ENCODE data around the gene LEFTY1. TPM values are rescaled to one million over a fixed set of nuclear protein-coding genes. Genes with fewer than 3 reads are reported as not detected.
A peak's percentile ranks its signal among the peaks of the same experiment; 100 is the strongest.

The LEFTY1 gene
- total and polyA plus RNA-seq, 2 donors (not counting 3 experiments of a cell fraction or from before 2014, with no cell fraction given), result not detected

- H3K9me3 ChIP-seq (replicated peaks; ENCODE audit: control insufficient read depth, insufficient read depth, low read length), result no peaks in the 10 kb centered on the region
- H3K79me2 ChIP-seq (ENCODE audit: control insufficient read depth, insufficient read depth, low read length), result no peaks in the 10 kb centered on the region
- no peaks in the 10 kb centered on the region for H3K27me3 ChIP-seq (ENCODE audit: control insufficient read depth in 2 of 2, insufficient read depth in 2 of 2, low read length in 2 of 2)
- TF ChIP-seq POLR2AphosphoS5 (IDR thresholded peaks at IDR 0.05; ENCODE audit: insufficient read depth, low read depth, low read length) (no peak), JUN (IDR thresholded peaks at IDR 0.05; ENCODE audit: borderline replicate concordance, insufficient read depth, insufficient read length, low read depth) (peak; percentile 2), FOS (IDR thresholded peaks at IDR 0.05; ENCODE audit: borderline replicate concordance, insufficient read depth, low read length) (peak; percentile 60)
- H3K9ac ChIP-seq (replicated peaks; ENCODE audit: extremely low read depth, insufficient read depth, low read length), result no peak overlapping the region
- intact Hi-C loops (cut with micrococcal nuclease) (no loop called here), dilution Hi-C loops (cut with MboI; ENCODE audit: extremely low pct_ligation_motif_present, low sequenced_read_pairs) (no loop called here)
- H2AFZ ChIP-seq (ENCODE audit: low read depth, low read length), result no peak overlapping the region
- BruUV-seq (replicated peaks), result no TSS peak
- no peak overlapping the region for H3K4me3 ChIP-seq (replicated peaks in 1 of 3; ENCODE audit: insufficient read depth in 1 of 3, low read depth in 1 of 3, low read length in 3 of 3)
- POLR2A ChIA-PET, result no interaction called here
- H3K9me1 ChIP-seq (replicated peaks; ENCODE audit: control insufficient read depth, extremely low read depth, insufficient read depth, low read length), result no peaks in the 10 kb centered on the region
- no peaks in the 10 kb centered on the region for H4K20me1 ChIP-seq (replicated peaks; ENCODE audit: control insufficient read depth, extremely low read depth, insufficient read depth, low read length)
- CTCF ChIA-PET, result interaction anchor here (1.4 to 2.0 kb wide), 2 partner anchors 10 to 13 kb away, joined by 3 to 5 read pairs; no protein-coding TSS in a partner anchor
- DNase-seq (ENCODE audit: low read depth, low spot score) (no peak), FAIRE-seq (no peak)
- no peaks in the 10 kb centered on the region for H3K36me3 ChIP-seq (ENCODE audit: control insufficient read depth in 2 of 2, extremely low read depth in 1 of 2, insufficient read depth in 2 of 2, low read length in 2 of 2)
- no peaks in the 10 kb centered on the region for H3K4me1 ChIP-seq (ENCODE audit: control insufficient read depth, extremely low read depth, insufficient read depth, low read length)
- no peak overlapping the region for H3K27ac ChIP-seq (ENCODE audit: insufficient read depth, low read depth, low read length)
- H3K4me2 ChIP-seq (ENCODE audit: insufficient read depth, low read length), result no peak overlapping the region
Observed at GRCh38 chr1:225933072-225933471, 44.1 kb upstream of the LEFTY1 start.

- H3K4me1 ChIP-seq (ENCODE audit: control insufficient read depth, extremely low read depth, insufficient read depth, low read length), result no peaks in the 10 kb centered on the region
- no peak for TF ChIP-seq MAX (IDR thresholded peaks at IDR 0.05; ENCODE audit: insufficient read depth, insufficient read length)
- TF ChIP-seq CTCF (IDR thresholded peaks at IDR 0.05; ENCODE audit: extremely low read depth in 1 of 2, insufficient read depth in 1 of 2, low read depth in 1 of 2, low read length in 2 of 2), result no peak
- no peak for TF ChIP-seq POLR2A (IDR thresholded peaks at IDR 0.05; ENCODE audit: low read depth, low read length)
- TF ChIP-seq EZH2 (IDR thresholded peaks at IDR 0.05; ENCODE audit: borderline replicate concordance, low read depth, low read length, severe bottlenecking), result no peak
- no peak for TF ChIP-seq FOS (IDR thresholded peaks at IDR 0.05; ENCODE audit: borderline replicate concordance, insufficient read depth, low read length)
- no peak for TF ChIP-seq MYC (IDR thresholded peaks at IDR 0.05; ENCODE audit: low read depth, low read length)
- BruUV-seq (replicated peaks), result no TSS peak
- FAIRE-seq, result no peak
- no peak overlapping the region for H3K4me2 ChIP-seq (ENCODE audit: insufficient read depth, low read length)
- no peak overlapping the region for H3K4me3 ChIP-seq (replicated peaks in 1 of 3; ENCODE audit: insufficient read depth in 1 of 3, low read depth in 1 of 3, low read length in 3 of 3)
- CTCF ChIA-PET, result interaction anchor here (0.9 to 2.4 kb wide), 6 partner anchors 9 to 60 kb away, joined by 3 to 11 read pairs (median 3); no protein-coding TSS in a partner anchor
- peak overlapping the region; percentile 23 for H2AFZ ChIP-seq (ENCODE audit: low read depth, low read length)
- no peaks in the 10 kb centered on the region for H4K20me1 ChIP-seq (replicated peaks; ENCODE audit: control insufficient read depth, extremely low read depth, insufficient read depth, low read length)
- no peak for DNase-seq (ENCODE audit: low read depth, low spot score)
- no peaks in the 10 kb centered on the region for H3K27me3 ChIP-seq (ENCODE audit: control insufficient read depth in 2 of 2, insufficient read depth in 2 of 2, low read length in 2 of 2)
- H3K9ac ChIP-seq (replicated peaks; ENCODE audit: extremely low read depth, insufficient read depth, low read length), result no peak overlapping the region
- H3K9me1 ChIP-seq (replicated peaks; ENCODE audit: control insufficient read depth, extremely low read depth, insufficient read depth, low read length), result no peaks in the 10 kb centered on the region
- H3K9me3 ChIP-seq (replicated peaks; ENCODE audit: control insufficient read depth, insufficient read depth, low read length), result no peaks in the 10 kb centered on the region
- dilution Hi-C loops (cut with MboI; ENCODE audit: extremely low pct_ligation_motif_present, low sequenced_read_pairs), result no loop called here
- no peak overlapping the region for H3K27ac ChIP-seq (ENCODE audit: insufficient read depth, low read depth, low read length)
- H3K36me3 ChIP-seq (ENCODE audit: control insufficient read depth in 2 of 2, extremely low read depth in 1 of 2, insufficient read depth in 2 of 2, low read length in 2 of 2), result no peaks in the 10 kb centered on the region
- H3K79me2 ChIP-seq (ENCODE audit: control insufficient read depth, insufficient read depth, low read length), result no peaks in the 10 kb centered on the region
- POLR2A ChIA-PET, result no interaction called here
- intact Hi-C loops (cut with micrococcal nuclease), result no loop called here
Observed at GRCh38 chr1:225931270-225932136, 42.6 kb upstream of the LEFTY1 start.
